ENCODE results near the gene ANKS1B.

ANKS1B gene

GRCh38 chr12:99620159-99620479 lies 364.6 kb downstream of the ANKS1B start:
- Histone ChIP-seq H3K4me1 (ENCODE audit: insufficient read depth, insufficient read length) (peaks cover 2% of the 10 kb centered on the region), H3K9ac (ENCODE audit: insufficient read length, low read depth) (no peak overlapping the region), H3K36me3 (ENCODE audit: insufficient read depth, insufficient read length, low read length) (no peaks in the 10 kb centered on the region), H3K27me3 (ENCODE audit: insufficient read depth, insufficient read length) (no peaks in the 10 kb centered on the region), H3K4me3 (ENCODE audit: insufficient read length, low read depth) (no peak overlapping the region), H3K9me3 (ENCODE audit: insufficient read depth, low read length) (peaks cover 22% of the 10 kb centered on the region)
- no peak for DNase-seq (ENCODE audit: low read depth, low spot score)
- TF ChIP-seq YY1 (IDR thresholded peaks at IDR 0.05; ENCODE audit: insufficient read depth, insufficient read length) (no peak), SUZ12 (IDR thresholded peaks at IDR 0.05; ENCODE audit: extremely low read depth, insufficient read depth, insufficient read length) (no peak), ZNF274 (IDR thresholded peaks at IDR 0.05; ENCODE audit: low read depth, low read length) (no peak)

GRCh38 chr12:99619389-99620158 lies 365.2 kb downstream of the ANKS1B start:
- peak; percentile 43 for DNase-seq (ENCODE audit: low read depth, low spot score)
- peaks cover 22% of the 10 kb centered on the region for H3K9me3 ChIP-seq (ENCODE audit: insufficient read depth, low read length)

GRCh38 chr12:99618657-99619056 lies 366.1 kb downstream of the ANKS1B start:
- Histone ChIP-seq H3K4me3 (ENCODE audit: insufficient read length, low read depth) (no peak overlapping the region), H3K9me3 (ENCODE audit: insufficient read depth, low read length) (peaks cover 22% of the 10 kb centered on the region), H3K27me3 (ENCODE audit: insufficient read depth, insufficient read length) (no peaks in the 10 kb centered on the region), H3K9ac (ENCODE audit: insufficient read length, low read depth) (no peak overlapping the region), H3K36me3 (ENCODE audit: insufficient read depth, insufficient read length, low read length) (no peaks in the 10 kb centered on the region), H3K4me1 (ENCODE audit: insufficient read depth, insufficient read length) (peaks cover 2% of the 10 kb centered on the region)
- no peak for TF ChIP-seq ZNF274 (IDR thresholded peaks at IDR 0.05; ENCODE audit: low read depth, low read length)
- no peak for TF ChIP-seq SUZ12 (IDR thresholded peaks at IDR 0.05; ENCODE audit: extremely low read depth, insufficient read depth, insufficient read length)
- no peak for TF ChIP-seq YY1 (IDR thresholded peaks at IDR 0.05; ENCODE audit: insufficient read depth, insufficient read length)
- peak; percentile 35 for DNase-seq (ENCODE audit: low read depth, low spot score)

More at GRCh38 chr12:99619389-99620158, 365.2 kb downstream of the ANKS1B start:
- no peak overlapping the region for H3K9ac ChIP-seq (ENCODE audit: insufficient read length, low read depth)
- TF ChIP-seq YY1 (IDR thresholded peaks at IDR 0.05; ENCODE audit: insufficient read depth, insufficient read length) (no peak), SUZ12 (IDR thresholded peaks at IDR 0.05; ENCODE audit: extremely low read depth, insufficient read depth, insufficient read length) (no peak), ZNF274 (IDR thresholded peaks at IDR 0.05; ENCODE audit: low read depth, low read length) (no peak)
- no peak overlapping the region for H3K4me3 ChIP-seq (ENCODE audit: insufficient read length, low read depth)
- no peaks in the 10 kb centered on the region for H3K27me3 ChIP-seq (ENCODE audit: insufficient read depth, insufficient read length)
- H3K36me3 ChIP-seq (ENCODE audit: insufficient read depth, insufficient read length, low read length), result no peaks in the 10 kb centered on the region
- H3K4me1 ChIP-seq (ENCODE audit: insufficient read depth, insufficient read length), result peaks cover 2% of the 10 kb centered on the region

GRCh38 chr12:99611599-99611998 lies 373.1 kb downstream of the ANKS1B start:
- no peak for DNase-seq (ENCODE audit: low read depth, low spot score)
- no peak for TF ChIP-seq YY1 (IDR thresholded peaks at IDR 0.05; ENCODE audit: insufficient read depth, insufficient read length)
- TF ChIP-seq ZNF274 (IDR thresholded peaks at IDR 0.05; ENCODE audit: low read depth, low read length), result no peak
- TF ChIP-seq SUZ12 (IDR thresholded peaks at IDR 0.05; ENCODE audit: extremely low read depth, insufficient read depth, insufficient read length), result no peak

GRCh38 chr12:99611117-99611516 lies 373.6 kb downstream of the ANKS1B start:
- TF ChIP-seq SUZ12 (IDR thresholded peaks at IDR 0.05; ENCODE audit: extremely low read depth, insufficient read depth, insufficient read length), result no peak
- no peak for TF ChIP-seq ZNF274 (IDR thresholded peaks at IDR 0.05; ENCODE audit: low read depth, low read length)
- TF ChIP-seq YY1 (IDR thresholded peaks at IDR 0.05; ENCODE audit: insufficient read depth, insufficient read length), result no peak
- Histone ChIP-seq H3K36me3 (ENCODE audit: insufficient read depth, insufficient read length, low read length) (no peaks in the 10 kb centered on the region), H3K4me1 (ENCODE audit: insufficient read depth, insufficient read length) (no peaks in the 10 kb centered on the region), H3K27me3 (ENCODE audit: insufficient read depth, insufficient read length) (no peaks in the 10 kb centered on the region), H3K9me3 (ENCODE audit: insufficient read depth, low read length) (no peaks in the 10 kb centered on the region), H3K9ac (ENCODE audit: insufficient read length, low read depth) (no peak overlapping the region), H3K4me3 (ENCODE audit: insufficient read length, low read depth) (no peak overlapping the region)
- no peak for DNase-seq (ENCODE audit: low read depth, low spot score)

More at GRCh38 chr12:99611599-99611998, 373.1 kb downstream of the ANKS1B start:
- no peak overlapping the region for H3K4me3 ChIP-seq (ENCODE audit: insufficient read length, low read depth)
- H3K36me3 ChIP-seq (ENCODE audit: insufficient read depth, insufficient read length, low read length), result no peaks in the 10 kb centered on the region
- H3K27me3 ChIP-seq (ENCODE audit: insufficient read depth, insufficient read length), result no peaks in the 10 kb centered on the region
- no peaks in the 10 kb centered on the region for H3K9me3 ChIP-seq (ENCODE audit: insufficient read depth, low read length)
- H3K9ac ChIP-seq (ENCODE audit: insufficient read length, low read depth), result no peak overlapping the region
- no peaks in the 10 kb centered on the region for H3K4me1 ChIP-seq (ENCODE audit: insufficient read depth, insufficient read length)

GRCh38 chr12:99609455-99610181 lies 375.1 kb downstream of the ANKS1B start:
- peak; percentile 62 for DNase-seq (ENCODE audit: low read depth, low spot score)
- no peaks in the 10 kb centered on the region for H3K36me3 ChIP-seq (ENCODE audit: insufficient read depth, insufficient read length, low read length)
- no peaks in the 10 kb centered on the region for H3K4me1 ChIP-seq (ENCODE audit: insufficient read depth, insufficient read length)
- TF ChIP-seq ZNF274 (IDR thresholded peaks at IDR 0.05; ENCODE audit: low read depth, low read length), result no peak
- no peak for TF ChIP-seq YY1 (IDR thresholded peaks at IDR 0.05; ENCODE audit: insufficient read depth, insufficient read length)
- no peak for TF ChIP-seq SUZ12 (IDR thresholded peaks at IDR 0.05; ENCODE audit: extremely low read depth, insufficient read depth, insufficient read length)
- no peaks in the 10 kb centered on the region for H3K9me3 ChIP-seq (ENCODE audit: insufficient read depth, low read length)
- no peak overlapping the region for H3K9ac ChIP-seq (ENCODE audit: insufficient read length, low read depth)
- H3K4me3 ChIP-seq (ENCODE audit: insufficient read length, low read depth), result no peak overlapping the region
- no peaks in the 10 kb centered on the region for H3K27me3 ChIP-seq (ENCODE audit: insufficient read depth, insufficient read length)

GRCh38 chr12:99600388-99600787 lies 384.3 kb downstream of the ANKS1B start:
- no peaks in the 10 kb centered on the region for H3K27me3 ChIP-seq (ENCODE audit: insufficient read depth, insufficient read length)
- DNase-seq (ENCODE audit: low read depth, low spot score), result no peak
- H3K9ac ChIP-seq (ENCODE audit: insufficient read length, low read depth), result no peak overlapping the region
- no peak overlapping the region for H3K4me3 ChIP-seq (ENCODE audit: insufficient read length, low read depth)
- no peaks in the 10 kb centered on the region for H3K4me1 ChIP-seq (ENCODE audit: insufficient read depth, insufficient read length)
- TF ChIP-seq ZNF274 (IDR thresholded peaks at IDR 0.05; ENCODE audit: low read depth, low read length) (no peak), YY1 (IDR thresholded peaks at IDR 0.05; ENCODE audit: insufficient read depth, insufficient read length) (no peak), SUZ12 (IDR thresholded peaks at IDR 0.05; ENCODE audit: extremely low read depth, insufficient read depth, insufficient read length) (no peak)
- H3K36me3 ChIP-seq (ENCODE audit: insufficient read depth, insufficient read length, low read length), result no peaks in the 10 kb centered on the region
- no peaks in the 10 kb centered on the region for H3K9me3 ChIP-seq (ENCODE audit: insufficient read depth, low read length)
